M059J (cell line): ENCODE measurements around the gene TPTE. TPM values are rescaled to one million over a fixed set of nuclear protein-coding genes. Genes with fewer than 3 reads are reported as not detected.
"Not testable (repeated sequence)": the region's sequence is repeated elsewhere in the genome, so short reads cannot be mapped to it uniquely, and the experiment has no call there.

Source experiments
- DNase-seq: peaks from one replicate; pipeline ENCODE4 v3.0.0-alpha.2; 2012; ENCODE audit warnings: low read depth
- total RNA-seq: library from RNA; depleted of rRNA; stranded (reverse); fragments of >200 nt; shearing (Covaris generic); gene quantifications from 2 replicates; pipeline ENCODE4 v1.2.3, GENCODE V29; 2014; rRNA removed

Gene TPTE
- total RNA-seq = not detected in 2 replicates

GRCh38 chr21:10521091-10521598, at the start of gene TPTE:
TPTE (plus strand) TSS chr21:10521583; CDS start chr21:10538724, 17,141 bp downstream.
- no peak for DNase-seq

GRCh38 chr21:10471999-10472398, 49.4 kb upstream of the TPTE start:
- not testable (repeated sequence) for DNase-seq

GRCh38 chr21:10477794-10478193, 43.6 kb upstream of the TPTE start:
- not testable (repeated sequence) for DNase-seq

GRCh38 chr21:10479875-10480274, 41.5 kb upstream of the TPTE start:
- not testable (repeated sequence) for DNase-seq

- not testable (repeated sequence) for DNase-seq
Measured at GRCh38 chr21:10484864-10485263, 36.5 kb upstream of the TPTE start.

GRCh38 chr21:10490453-10490852, 30.9 kb upstream of the TPTE start:
- not testable (repeated sequence) for DNase-seq

GRCh38 chr21:10511116-10511515, 10.3 kb upstream of the TPTE start:
- DNase-seq = no peak

- DNase-seq = not testable (repeated sequence)
Measured at GRCh38 chr21:10516889-10517288, 4.5 kb upstream of the TPTE start.

- DNase-seq = not testable (repeated sequence)
Measured at GRCh38 chr21:10517904-10518303, 3.5 kb upstream of the TPTE start.

- DNase-seq = not testable (repeated sequence)
Measured at GRCh38 chr21:10521835-10522500, 585 bp downstream of the TPTE start.

- DNase-seq = no peak
Measured at GRCh38 chr21:10539956-10540355, 18.6 kb downstream of the TPTE start.

- DNase-seq = not testable (repeated sequence)
Measured at GRCh38 chr21:10544376-10544775, 23.0 kb downstream of the TPTE start.

- DNase-seq = not testable (repeated sequence)
Measured at GRCh38 chr21:10547868-10548267, 26.5 kb downstream of the TPTE start.

- DNase-seq = not testable (repeated sequence)
Measured at GRCh38 chr21:10548331-10548954, 27.1 kb downstream of the TPTE start.

- not testable (repeated sequence) for DNase-seq
Measured at GRCh38 chr21:10570803-10571202, 49.4 kb downstream of the TPTE start.

- not testable (repeated sequence) for DNase-seq
Measured at GRCh38 chr21:10574531-10575310, 53.3 kb downstream of the TPTE start.

GRCh38 chr21:10575311-10575667, 53.9 kb downstream of the TPTE start:
- no peak for DNase-seq

GRCh38 chr21:10578910-10579309, 57.5 kb downstream of the TPTE start:
- DNase-seq = not testable (repeated sequence)

- DNase-seq = not testable (repeated sequence)
Measured at GRCh38 chr21:10589115-10589514, 67.7 kb downstream of the TPTE start.

GRCh38 chr21:10607074-10607473, 85.7 kb downstream of the TPTE start:
- not testable (repeated sequence) for DNase-seq

GRCh38 chr21:10614285-10614684, 92.9 kb downstream of the TPTE start:
- not testable (repeated sequence) for DNase-seq

- not testable (repeated sequence) for DNase-seq
Measured at GRCh38 chr21:10616061-10616460, 94.7 kb downstream of the TPTE start.
